GM12878 (cell line): ENCODE results near the gene RAI14. TPM values are rescaled to one million over a fixed set of nuclear protein-coding genes. Genes with fewer than 3 reads are reported as not detected.

Source experiments
- ATAC-seq: fragments of 200-7000 bp; cut with Tn5 transposase; 3 replicates; pipeline ENCODE4 v1.9.1; 2020; ENCODE audit warnings: mild to moderate bottlenecking, moderate library complexity
- BruUV-seq: library from RNA; stranded (reverse); fragments of 400-500 nt; replicated peaks from 2 replicates; lab custom pipeline; 2021; lab: Mats Ljungman, UMichigan
- CTCF ChIA-PET: fragments of 300-600 bp; sonication (Branson Sonifier 250); formaldehyde crosslinking; extraction: SDS; loops from one replicate; lab custom pipeline; 2021; ENCODE audit warnings: inconsistent platforms; lab: Yijun Ruan, JAX
- POLR2A ChIA-PET: fragments of 350-600 bp; formaldehyde crosslinking; extraction: SDS; loops from one replicate; lab custom pipeline; 2021; ENCODE audit warnings: inconsistent platforms; lab: Charles Lee
- RAD21 ChIA-PET: fragments of 300-600 bp; sonication (Branson Sonifier 250); formaldehyde crosslinking; loops from one replicate; lab custom pipeline; 2023; ENCODE audit warnings: antibody characterized with exemption; ENCODE audit not compliant: unreplicated experiment; lab: Charles Lee
- SMC1A ChIA-PET: fragments of 300-600 bp; sonication (Branson Sonifier 250); formaldehyde crosslinking; loops from one replicate; lab custom pipeline; 2023; ENCODE audit not compliant: unreplicated experiment, uncharacterized antibody; lab: Charles Lee
- DNase-seq: peaks from one replicate; pipeline ENCODE4 v3.0.0-alpha.2; 2011; ENCODE audit warnings: low read depth, low spot score
- FAIRE-seq: peaks from 3 replicates; lab custom pipeline; 2011; peaks lifted over from hg19 to GRCh38; lab: Jason Lieb, UNC
- H2AFZ ChIP-seq: 2 replicates; pipeline ENCODE4 v1.6.0; 2011; ENCODE audit warnings: low read depth, low read length, control low read depth; ENCODE audit not compliant: control insufficient read depth
- H3K27ac ChIP-seq: 2 replicates; pipeline ENCODE4 v1.5.1; 2011; ENCODE audit warnings: control low read depth; ENCODE audit not compliant: control insufficient read depth, insufficient read depth
- H3K27me3 ChIP-seq, 2 experiments: replicated peaks in 1 of 2; 2 replicates each; pipeline versions ENCODE4 v1.6.0 to v1.6.1; 2011; ENCODE audit warnings: low read length in 1 of 2; ENCODE audit not compliant: control insufficient read depth in 2 of 2, insufficient read depth in 2 of 2
- H3K36me3 ChIP-seq, 2 experiments: 2 replicates each; pipeline ENCODE4 v1.5.1; 2011; ENCODE audit warnings: low read length in 1 of 2; ENCODE audit not compliant: control insufficient read depth in 2 of 2, insufficient read depth in 2 of 2
- H3K4me1 ChIP-seq: 2 replicates; pipeline ENCODE4 v1.6.1; 2011; ENCODE audit warnings: mild to moderate bottlenecking, low read length, moderate library complexity, mixed read lengths; ENCODE audit not compliant: control insufficient read depth, insufficient read depth
- H3K4me2 ChIP-seq: 2 replicates; pipeline ENCODE4 v1.6.0; 2011; ENCODE audit warnings: control low read depth; ENCODE audit not compliant: control insufficient read depth, insufficient read depth
- H3K4me3 ChIP-seq: fragments of 200-600 bp; sonication (generic); 2 replicates; pipeline ENCODE4 v1.5.1; 2016
- H3K79me2 ChIP-seq: 2 replicates; pipeline ENCODE4 v1.6.0; 2011; ENCODE audit warnings: low read length; ENCODE audit not compliant: control insufficient read depth, insufficient read depth
- H3K9ac ChIP-seq: 2 replicates; pipeline ENCODE4 v1.8.0; 2011; ENCODE audit warnings: low read length, control low read depth, mixed read lengths; ENCODE audit not compliant: control insufficient read depth, insufficient read depth
- H3K9me3 ChIP-seq: replicated peaks from 3 replicates; pipeline ENCODE4 v1.5.1; 2011; ENCODE audit warnings: mild to moderate bottlenecking, low read length; ENCODE audit not compliant: control insufficient read depth, insufficient read depth
- H4K20me1 ChIP-seq: 2 replicates; pipeline ENCODE4 v1.6.0; 2011; ENCODE audit not compliant: control insufficient read depth, insufficient read depth
- MTA2 ChIP-seq: fragments of 450-650 bp; IDR thresholded peaks from 2 replicates; pipeline ENCODE4 v1.6.1; 2016; ENCODE audit warnings: low read depth, mild to moderate bottlenecking, moderate library complexity
- SUZ12 ChIP-seq: fragments of 200-600 bp; sonication (generic); IDR thresholded peaks from one replicate; pipeline ENCODE4 v1.6.1; 2018; ENCODE audit warnings: antibody characterized with exemption, mild to moderate bottlenecking; ENCODE audit not compliant: unreplicated experiment
- WGBS: methylation state at CpG from one replicate; pipeline ENCODE4 v1.1.6; 2016; ENCODE audit warnings: low lambda C conversion rate; ENCODE audit not compliant: insufficient replicate concordance, insufficient coverage; ENCODE audit errors: missing lambda C conversion rate; 5-methylcytosine and 5-hydroxymethylcytosine counted together
- in situ Hi-C: fragments of 300-500 bp; cut with MboI; formaldehyde crosslinking; loops from 9 replicates; pipeline ENCODE4 v1.14.3; 2018; ENCODE audit warnings: mixed read lengths
- intact Hi-C: fragments of 100-400 bp; cut with micrococcal nuclease; formaldehyde crosslinking; loops from one replicate; pipeline ENCODE4 v1.14.2; 2022; ENCODE audit not compliant: unreplicated experiment
- polyA plus RNA-seq, 11 experiments: library from polyadenylated mRNA; depleted of rRNA in 4 of 11; unstranded in 6 of 11; stranded (reverse) in 5 of 11; fragments of >200 nt; fragmentation: Nextera tagmentation in 4 of 11; fragmentation: Illumina TruSeq in 1 of 11; extraction: Ambion mirVana in 4 of 11; extraction: Trizol in 1 of 11; gene quantifications; 1 replicate in 1 of 11; 2 replicates in 10 of 11; pipeline versions ENCODE4 v1.2.1 to v1.2.3, GENCODE V29; 2011 to 2016; ENCODE audit warnings: inconsistent platforms in 2 of 11, missing spikeins in 2 of 11, low read depth in 1 of 11
- total RNA-seq, 4 experiments: library from RNA; depleted of rRNA in 3 of 4; stranded (reverse); fragments of >200 nt in 3 of 4; fragmentation: Illumina TruSeq in 1 of 4; extraction: Trizol in 1 of 4; gene quantifications; 2 replicates each; pipeline versions ENCODE4 v1.2.1 to v1.2.3, GENCODE V29; 2013 to 2021
- TF ChIP-seq, protein P1 (sequence below): fragments of 450-650 bp; IDR thresholded peaks from 2 replicates; pipeline ENCODE4 v1.6.1; 2017; ENCODE audit warnings: mild to moderate bottlenecking, moderate library complexity

RAI14 gene
- total and polyA plus RNA-seq, 10 of the 15 experiments (the other 5 are each of a cell fraction or from before 2014, with no cell fraction given), result 0.18 to 4.6 (median 1.9) TPM

DNA sequence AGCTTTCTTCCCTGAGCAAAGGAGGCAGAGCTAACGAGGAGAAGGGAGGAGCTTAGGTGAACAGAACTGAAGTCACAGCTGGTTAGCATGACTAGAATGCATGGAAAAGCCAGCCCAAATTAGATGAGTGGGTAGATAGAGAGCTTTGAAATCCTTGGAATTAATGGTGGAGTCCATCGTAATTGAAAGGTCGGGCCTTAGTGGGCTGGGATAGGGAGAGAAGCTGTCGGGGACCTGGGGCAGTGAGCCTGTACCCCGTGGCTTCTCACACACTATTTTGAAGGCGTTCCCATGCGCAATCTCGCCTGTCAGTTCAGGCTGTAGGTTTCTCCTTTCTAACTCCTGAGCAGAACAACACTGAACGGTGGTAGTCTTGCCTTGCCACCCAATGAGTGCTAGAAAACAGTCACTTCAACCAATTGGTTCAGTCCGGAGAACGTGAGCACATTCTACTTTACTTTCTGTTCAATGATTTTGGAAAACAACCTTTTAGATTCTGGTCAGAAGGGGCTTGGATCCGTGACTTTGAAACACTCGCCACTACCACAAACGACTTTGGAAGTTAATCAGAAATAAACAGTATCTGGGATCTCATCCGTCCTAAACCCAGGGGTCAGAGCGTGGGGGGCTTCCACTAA lies 655 bp upstream of the RAI14 start:
- POLR2A ChIA-PET, result no interaction called here

DNA sequence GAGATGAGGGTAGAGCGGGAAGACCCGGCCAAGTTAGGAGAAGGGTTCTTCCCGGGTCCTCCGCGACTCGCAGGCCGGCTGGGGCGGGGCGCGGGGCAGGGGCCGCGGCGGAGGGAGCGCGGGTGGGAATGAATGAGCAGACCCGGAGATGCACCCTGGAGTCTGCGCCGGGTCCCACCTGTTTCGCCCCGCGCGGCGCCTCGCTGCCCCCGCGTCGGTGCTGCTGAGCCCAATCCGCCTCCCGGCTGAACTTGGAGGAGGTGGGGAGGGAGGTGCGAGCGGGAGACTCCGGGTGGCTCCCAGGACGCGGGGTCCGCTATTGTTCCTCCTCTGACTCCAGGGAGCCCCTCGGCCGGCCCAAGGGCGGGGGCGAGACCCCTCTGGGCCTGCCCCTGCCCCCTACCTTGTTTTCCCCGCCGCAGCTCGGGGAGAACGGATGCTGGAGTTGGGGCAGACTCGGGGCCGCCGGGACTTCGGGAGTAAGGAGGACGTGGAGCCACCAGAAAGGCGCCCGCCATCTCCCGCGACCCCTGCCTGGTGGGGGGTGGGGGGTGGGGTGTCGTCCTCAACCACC lies 659 bp downstream of the RAI14 start:
- peak overlapping the region; percentile 72 for H3K4me2 ChIP-seq
- BruUV-seq, result no TSS peak

More for the DNA sequence above, 655 bp upstream of the RAI14 start:
- FAIRE-seq (no peak), ATAC-seq (peak; percentile 27; the same call in 1 of the 3 replicates), DNase-seq (no peak)
- Histone ChIP-seq H3K4me2 (peak overlapping the region; percentile 72), H3K4me3 (peak overlapping the region; percentile 62; the same call in 1 of the 2 replicates), H3K27ac (no peak overlapping the region), H3K9ac (no peak overlapping the region), H3K4me1 (no peaks in the 10 kb centered on the region), H3K79me2 (no peaks in the 10 kb centered on the region), H4K20me1 (no peaks in the 10 kb centered on the region), H2AFZ (peak overlapping the region; percentile 13; the same call in 1 of the 2 replicates), H3K9me3 (no peaks in the 10 kb centered on the region), H3K27me3 (peaks cover 9 to 14% of the 10 kb centered on the region in 2 experiments), H3K36me3 (no peaks in the 10 kb centered on the region)
- BruUV-seq, result no TSS peak
- SMC1A ChIA-PET, result no interaction called here
- RAD21 ChIA-PET, result interaction anchor here (1.0 kb wide), 1 partner anchor 26 kb away, joined by 3 read pairs; no protein-coding TSS in a partner anchor
- WGBS, result 22% methylated on average over 16 of the region's 16 CpGs
- TF ChIP-seq MTA2, result no peak
- in situ Hi-C loops (no loop called here), intact Hi-C loops (no loop called here)
- CTCF ChIA-PET, result no interaction called here

More for the DNA sequence above, 659 bp downstream of the RAI14 start:
- no peaks in the 10 kb centered on the region for H3K9me3 ChIP-seq
- no peak overlapping the region for H3K27ac ChIP-seq
- H3K4me1 ChIP-seq, result no peaks in the 10 kb centered on the region
- POLR2A ChIA-PET, result no interaction called here
- WGBS, result 5% methylated on average over 24 of the region's 53 CpGs
- no peak for DNase-seq
- peaks cover 9 to 14% of the 10 kb centered on the region in 2 experiments for H3K27me3 ChIP-seq
- H3K4me3 ChIP-seq, result peak overlapping the region; percentile 62
- no peak for FAIRE-seq
- CTCF ChIA-PET, result no interaction called here
- no peaks in the 10 kb centered on the region for H4K20me1 ChIP-seq
- H3K79me2 ChIP-seq, result no peaks in the 10 kb centered on the region
- no peak overlapping the region; the same call in none of the 2 replicates for H2AFZ ChIP-seq
- no peaks in the 10 kb centered on the region for H3K36me3 ChIP-seq
- H3K9ac ChIP-seq, result no peak overlapping the region; the same call in 1 of the 2 replicates
- SMC1A ChIA-PET, result no interaction called here
- RAD21 ChIA-PET, result no interaction called here
- in situ Hi-C loops, result no loop called here
- TF ChIP-seq SUZ12, result peak; percentile 95
- TF ChIP-seq, protein P1, sequence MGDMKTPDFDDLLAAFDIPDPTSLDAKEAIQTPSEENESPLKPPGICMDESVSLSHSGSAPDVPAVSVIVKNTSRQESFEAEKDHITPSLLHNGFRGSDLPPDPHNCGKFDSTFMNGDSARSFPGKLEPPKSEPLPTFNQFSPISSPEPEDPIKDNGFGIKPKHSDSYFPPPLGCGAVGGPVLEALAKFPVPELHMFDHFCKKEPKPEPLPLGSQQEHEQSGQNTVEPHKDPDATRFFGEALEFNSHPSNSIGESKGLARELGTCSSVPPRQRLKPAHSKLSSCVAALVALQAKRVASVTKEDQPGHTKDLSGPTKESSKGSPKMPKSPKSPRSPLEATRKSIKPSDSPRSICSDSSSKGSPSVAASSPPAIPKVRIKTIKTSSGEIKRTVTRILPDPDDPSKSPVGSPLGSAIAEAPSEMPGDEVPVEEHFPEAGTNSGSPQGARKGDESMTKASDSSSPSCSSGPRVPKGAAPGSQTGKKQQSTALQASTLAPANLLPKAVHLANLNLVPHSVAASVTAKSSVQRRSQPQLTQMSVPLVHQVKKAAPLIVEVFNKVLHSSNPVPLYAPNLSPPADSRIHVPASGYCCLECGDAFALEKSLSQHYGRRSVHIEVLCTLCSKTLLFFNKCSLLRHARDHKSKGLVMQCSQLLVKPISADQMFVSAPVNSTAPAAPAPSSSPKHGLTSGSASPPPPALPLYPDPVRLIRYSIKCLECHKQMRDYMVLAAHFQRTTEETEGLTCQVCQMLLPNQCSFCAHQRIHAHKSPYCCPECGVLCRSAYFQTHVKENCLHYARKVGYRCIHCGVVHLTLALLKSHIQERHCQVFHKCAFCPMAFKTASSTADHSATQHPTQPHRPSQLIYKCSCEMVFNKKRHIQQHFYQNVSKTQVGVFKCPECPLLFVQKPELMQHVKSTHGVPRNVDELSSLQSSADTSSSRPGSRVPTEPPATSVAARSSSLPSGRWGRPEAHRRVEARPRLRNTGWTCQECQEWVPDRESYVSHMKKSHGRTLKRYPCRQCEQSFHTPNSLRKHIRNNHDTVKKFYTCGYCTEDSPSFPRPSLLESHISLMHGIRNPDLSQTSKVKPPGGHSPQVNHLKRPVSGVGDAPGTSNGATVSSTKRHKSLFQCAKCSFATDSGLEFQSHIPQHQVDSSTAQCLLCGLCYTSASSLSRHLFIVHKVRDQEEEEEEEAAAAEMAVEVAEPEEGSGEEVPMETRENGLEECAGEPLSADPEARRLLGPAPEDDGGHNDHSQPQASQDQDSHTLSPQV, result no peak
- peak; percentile 23; the same call in 2 of the 3 replicates for ATAC-seq
- intact Hi-C loops, result no loop called here
